ENCODE results near the gene CFAP92.

CFAP92 gene

GRCh38 chr3:128993461-128994172 lies at the start of gene CFAP92:
Gene CFAP92 (minus strand): TSS chr3:128994076. CDS start chr3:128993304, 772 bp downstream.
- DNase-seq (ENCODE audit: low read depth, low spot score), result peak; percentile 82

GRCh38 chr3:129040579-129041300 lies 46.9 kb upstream of the CFAP92 start:
- DNase-seq (ENCODE audit: low read depth, low spot score), result no peak

- DNase-seq (ENCODE audit: low read depth, low spot score), result no peak
Measured at GRCh38 chr3:129040039-129040336, 46.1 kb upstream of the CFAP92 start.

GRCh38 chr3:129039271-129040038 lies 45.6 kb upstream of the CFAP92 start:
- no peak for DNase-seq (ENCODE audit: low read depth, low spot score)

- no peak for DNase-seq (ENCODE audit: low read depth, low spot score)
Measured at GRCh38 chr3:129038121-129038855, 44.4 kb upstream of the CFAP92 start.

GRCh38 chr3:129037093-129037419 lies 43.2 kb upstream of the CFAP92 start:
- no peak for DNase-seq (ENCODE audit: low read depth, low spot score)

GRCh38 chr3:129036222-129037092 lies 42.6 kb upstream of the CFAP92 start:
- DNase-seq (ENCODE audit: low read depth, low spot score), result no peak

GRCh38 chr3:129035360-129036221 lies 41.7 kb upstream of the CFAP92 start:
- DNase-seq (ENCODE audit: low read depth, low spot score), result no peak

- DNase-seq (ENCODE audit: low read depth, low spot score), result no peak
Measured at GRCh38 chr3:129034642-129035041, 40.8 kb upstream of the CFAP92 start.

- no peak for DNase-seq (ENCODE audit: low read depth, low spot score)
Measured at GRCh38 chr3:129033633-129034321, 39.9 kb upstream of the CFAP92 start.

GRCh38 chr3:129033151-129033550 lies 39.3 kb upstream of the CFAP92 start:
- no peak for DNase-seq (ENCODE audit: low read depth, low spot score)

GRCh38 chr3:129032716-129033115 lies 38.8 kb upstream of the CFAP92 start:
- no peak for DNase-seq (ENCODE audit: low read depth, low spot score)

GRCh38 chr3:129031476-129032215 lies 37.8 kb upstream of the CFAP92 start:
- DNase-seq (ENCODE audit: low read depth, low spot score), result no peak

GRCh38 chr3:129030611-129031010 lies 36.7 kb upstream of the CFAP92 start:
- no peak for DNase-seq (ENCODE audit: low read depth, low spot score)

- no peak for DNase-seq (ENCODE audit: low read depth, low spot score)
Measured at GRCh38 chr3:129028866-129029265, 35.0 kb upstream of the CFAP92 start.

- no peak for DNase-seq (ENCODE audit: low read depth, low spot score)
Measured at GRCh38 chr3:129027544-129027880, 33.6 kb upstream of the CFAP92 start.

- peak; percentile 92 for DNase-seq (ENCODE audit: low read depth, low spot score)
Measured at GRCh38 chr3:129026728-129027543, 33.1 kb upstream of the CFAP92 start.

Data from ELF-1 (cell line).